GM21447 (cell line): Measurements from ENCODE around the gene ZNF284.

Experiments used
- ATAC-seq: cut with Tn5 transposase; IDR thresholded peaks from one replicate; pipeline ENCODE4 v1.9.1; 2021; ENCODE audit not compliant: unreplicated experiment

Gene ZNF284

DNA sequence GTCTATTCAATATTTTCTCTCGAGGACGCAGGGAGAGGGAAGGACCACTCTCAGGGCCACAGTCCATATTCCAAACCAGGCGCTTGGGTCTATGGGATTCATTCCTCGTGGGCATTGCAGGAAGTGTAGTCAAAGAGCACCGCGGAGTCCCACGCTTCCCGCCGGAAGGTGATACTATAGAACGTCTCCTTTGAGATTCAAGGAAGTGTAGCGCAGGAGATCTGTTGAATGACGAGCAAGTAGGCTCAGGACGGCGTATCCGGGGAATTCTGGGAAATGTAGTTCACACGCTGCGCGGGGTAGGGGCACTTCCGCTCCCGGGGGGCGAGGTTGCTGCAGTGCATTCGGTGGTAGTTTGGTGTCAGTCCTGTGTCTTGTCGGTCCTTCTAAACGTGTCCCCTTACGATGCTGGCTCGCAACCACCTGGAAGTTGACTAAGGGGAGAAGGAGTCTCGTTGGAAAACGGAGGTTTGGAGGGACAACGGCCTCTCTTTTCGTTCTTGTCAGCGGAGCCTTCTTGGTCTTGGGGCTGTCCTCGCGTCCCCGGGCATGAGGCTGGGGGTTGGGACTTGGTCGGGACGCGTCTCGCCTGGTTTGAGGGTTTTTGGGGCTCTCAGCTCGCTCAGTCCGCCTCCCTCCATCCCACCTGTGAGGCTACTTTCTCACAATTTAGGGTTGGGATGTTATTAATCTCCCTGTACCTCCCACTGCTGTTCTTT is at the start of gene ZNF284:
TSS of gene ZNF284 (plus strand) at position 336 of the 719 bp plus-strand sequence. CDS start 4,231 bp downstream, outside the sequence.
- ATAC-seq: peak; percentile 98

- no peak for ATAC-seq
Observed at GRCh38 chr19:44024900-44025216, 47.1 kb upstream of the ZNF284 start.

GRCh38 chr19:44025217-44025936 is 46.6 kb upstream of the ZNF284 start, which contains the start of gene ZNF222:
Gene ZNF222 (plus strand): TSS chr19:44025379. CDS start chr19:44025437, 58 bp downstream.
- peak; percentile 96 for ATAC-seq

DNA sequence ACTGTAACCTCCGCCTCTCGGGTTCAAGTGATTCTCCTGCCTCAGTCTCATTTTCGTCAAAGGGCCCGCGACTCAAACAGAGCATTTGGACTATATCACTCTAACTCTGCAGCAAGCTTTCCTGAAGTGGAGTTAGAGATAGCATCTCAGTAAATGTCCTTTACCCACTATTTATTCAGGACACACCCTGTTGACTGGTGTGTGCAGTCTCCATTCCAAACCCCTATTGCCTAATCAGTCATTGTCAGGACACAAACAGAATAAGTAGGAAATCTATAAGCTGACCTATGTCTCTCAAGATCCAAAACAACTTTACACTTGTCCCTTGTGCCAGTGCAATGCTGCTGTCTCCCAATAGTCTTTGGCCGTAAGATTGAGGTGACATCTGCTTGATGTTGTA is 45.3 kb upstream of the ZNF284 start:
- no peak for ATAC-seq

DNA sequence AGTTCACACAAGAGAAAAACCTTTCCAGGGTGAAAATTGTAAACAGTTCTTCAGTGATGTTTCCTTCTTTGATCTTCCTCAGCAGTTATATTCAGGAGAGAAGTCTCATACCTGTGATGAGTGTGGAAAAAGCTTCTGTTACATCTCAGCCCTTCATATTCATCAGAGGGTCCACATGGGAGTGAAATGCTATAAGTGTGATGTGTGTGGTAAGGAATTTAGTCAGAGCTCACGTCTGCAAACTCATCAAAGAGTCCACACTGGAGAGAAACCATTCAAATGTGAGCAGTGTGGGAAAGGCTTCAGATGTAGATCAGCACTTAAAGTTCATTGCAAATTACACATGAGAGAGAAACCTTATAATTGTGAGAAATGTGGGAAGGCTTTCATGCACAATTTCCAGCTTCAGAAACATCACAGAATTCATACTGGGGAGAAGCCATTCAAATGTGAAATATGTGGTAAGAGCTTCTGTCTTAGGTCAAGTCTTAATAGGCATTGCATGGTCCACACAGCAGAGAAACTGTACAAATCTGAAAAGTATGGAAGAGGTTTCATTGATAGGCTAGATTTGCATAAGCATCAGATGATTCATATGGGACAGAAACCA is 39.9 kb upstream of the ZNF284 start:
- ATAC-seq: no peak

GRCh38 chr19:44042147-44042546 is 29.8 kb upstream of the ZNF284 start:
- ATAC-seq: no peak

DNA sequence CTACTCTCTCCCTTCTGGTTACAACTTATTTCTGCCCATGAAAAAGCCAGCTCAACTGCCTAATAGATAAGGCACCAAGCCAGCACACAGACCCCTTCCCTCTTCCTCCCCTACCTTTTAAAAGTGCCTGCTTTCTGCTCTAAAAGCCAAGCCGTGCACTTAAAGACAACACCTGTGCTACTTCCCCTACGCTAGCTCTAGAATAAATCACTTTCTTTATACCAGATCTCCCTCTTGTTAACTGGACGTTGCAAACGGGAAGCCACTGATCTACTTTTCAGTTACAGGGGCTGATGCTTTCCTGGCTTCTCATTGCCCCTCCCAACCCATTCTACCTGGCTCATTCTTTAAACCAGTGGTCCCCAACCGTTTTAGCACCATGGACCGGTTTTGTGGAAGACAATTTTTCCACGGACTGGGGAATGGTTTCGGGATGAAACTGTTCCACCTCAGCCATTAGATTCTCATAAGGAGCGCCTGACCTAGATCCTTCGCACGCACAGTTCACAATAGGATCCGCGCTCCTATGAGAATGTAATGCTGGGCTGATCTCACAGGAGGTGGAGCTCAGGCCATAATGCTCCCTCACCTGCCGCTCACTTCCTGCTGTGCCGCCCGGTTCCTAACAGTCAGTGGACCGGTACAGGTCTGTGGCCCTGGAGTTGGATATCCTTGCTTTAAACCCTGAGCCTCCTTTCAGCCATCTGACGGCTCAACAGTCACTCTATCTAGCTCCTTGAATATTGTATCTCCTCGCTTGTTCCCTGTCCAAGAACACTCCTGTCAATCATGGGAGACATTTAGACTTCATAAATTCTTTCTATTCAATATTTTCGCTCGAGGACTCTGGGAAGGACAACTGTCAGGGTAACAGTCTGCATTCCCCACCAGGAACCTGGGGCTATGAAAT is 21.0 kb upstream of the ZNF284 start:
- ATAC-seq: no peak

DNA sequence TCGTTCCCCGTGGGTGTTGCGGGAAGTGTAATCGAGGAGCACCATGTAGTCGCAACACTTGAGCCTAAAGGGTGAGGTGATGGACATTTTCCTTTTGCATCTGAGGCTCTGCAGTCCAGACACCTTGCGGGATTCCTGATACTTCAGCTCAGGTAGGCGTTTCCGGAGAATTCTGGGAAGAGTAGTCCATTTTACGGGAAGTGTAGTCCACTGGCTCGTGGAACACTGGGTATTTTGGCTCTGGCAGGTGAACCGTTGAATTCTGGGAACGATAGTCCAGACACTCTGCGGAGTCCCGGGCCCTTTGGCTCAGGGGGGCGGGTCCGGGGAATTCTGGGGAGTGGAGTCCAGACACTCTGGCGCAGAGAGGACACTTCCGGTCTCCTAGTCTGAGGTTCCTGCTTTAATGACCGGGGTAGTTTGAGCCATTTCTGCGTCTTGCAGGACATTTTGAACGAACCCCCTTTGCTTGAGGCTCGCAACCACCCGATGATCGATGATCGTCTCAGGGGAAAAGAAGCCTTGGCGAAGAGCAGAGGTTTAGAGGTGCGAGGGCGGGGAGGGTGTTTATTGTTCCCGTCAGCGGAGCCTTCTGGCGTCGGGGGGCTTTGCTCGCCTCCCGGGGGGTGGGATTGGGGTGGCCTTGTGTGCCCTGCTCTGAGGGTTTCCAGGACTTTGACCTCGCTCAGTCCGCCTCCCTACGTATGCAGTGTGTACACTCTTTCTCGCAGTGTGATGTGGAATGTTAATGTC is 20.1 kb upstream of the ZNF284 start, which contains the start of gene ZNF223:
TSS of gene ZNF223 (plus strand) at position 387 of the 753 bp plus-strand sequence. CDS start 3,141 bp downstream, outside the sequence.
- peak; percentile 61 for ATAC-seq

- ATAC-seq: no peak
Observed at GRCh38 chr19:44055870-44056269, 16.1 kb upstream of the ZNF284 start.

- no peak for ATAC-seq
Observed at GRCh38 chr19:44059229-44059628, 12.7 kb upstream of the ZNF284 start.

GRCh38 chr19:44061038-44061437 is 10.9 kb upstream of the ZNF284 start:
- ATAC-seq: no peak

DNA sequence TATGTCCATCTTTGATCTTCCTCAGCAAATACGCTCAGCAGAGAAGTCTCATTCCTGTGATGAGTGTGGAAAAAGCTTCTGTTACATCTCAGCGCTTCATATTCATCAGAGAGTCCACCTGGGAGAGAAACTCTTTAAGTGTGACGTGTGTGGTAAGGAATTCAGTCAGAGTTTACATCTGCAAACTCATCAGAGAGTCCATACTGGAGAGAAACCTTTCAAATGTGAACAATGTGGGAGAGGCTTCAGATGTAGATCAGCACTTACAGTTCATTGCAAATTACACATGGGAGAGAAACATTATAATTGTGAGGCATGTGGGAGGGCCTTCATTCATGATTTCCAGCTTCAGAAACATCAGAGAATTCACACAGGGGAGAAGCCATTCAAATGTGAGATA is 5.7 kb upstream of the ZNF284 start:
- ATAC-seq: no peak

GRCh38 chr19:44069415-44069814 is 2.5 kb upstream of the ZNF284 start:
- no peak for ATAC-seq

GRCh38 chr19:44072543-44073401 is 813 bp downstream of the ZNF284 start:
- ATAC-seq: no peak

DNA sequence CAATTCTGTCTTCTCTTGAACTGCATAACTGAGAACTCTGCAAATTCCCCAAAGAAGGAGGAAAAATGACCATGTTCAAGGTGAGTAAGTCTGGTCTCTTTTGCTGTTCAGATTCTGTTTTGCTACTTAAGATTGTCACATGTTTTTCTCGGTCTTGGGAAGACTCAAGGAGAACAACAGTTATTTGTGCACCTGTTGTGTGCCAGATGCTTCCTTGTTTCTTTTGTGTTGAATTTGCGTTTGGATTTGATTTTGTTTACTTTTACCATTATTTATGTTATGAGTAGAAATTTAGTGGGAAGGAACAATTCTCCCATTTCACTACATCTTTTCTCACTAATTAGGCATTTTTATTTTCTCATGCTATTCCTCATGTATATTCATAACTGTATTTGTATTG is 4.4 kb downstream of the ZNF284 start:
- ATAC-seq: no peak

DNA sequence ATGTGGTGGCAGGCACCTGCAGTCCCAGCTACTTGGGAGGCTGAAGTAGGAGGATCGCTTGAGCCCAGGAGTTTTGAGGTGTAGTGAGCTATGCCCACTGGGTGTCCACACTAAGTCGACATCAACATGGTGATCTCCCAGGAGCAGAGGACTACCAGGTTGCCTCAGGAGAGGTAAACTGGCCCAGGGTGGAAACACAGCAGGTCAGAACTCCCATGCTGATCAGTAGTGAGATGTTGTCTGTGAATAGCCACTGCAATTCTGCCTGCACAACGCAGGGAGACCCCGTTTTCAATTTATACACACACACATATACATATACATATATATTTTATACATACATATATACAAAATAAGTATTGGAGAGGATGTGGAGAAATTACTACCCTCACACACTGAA is 20.1 kb downstream of the ZNF284 start:
- ATAC-seq: no peak

DNA sequence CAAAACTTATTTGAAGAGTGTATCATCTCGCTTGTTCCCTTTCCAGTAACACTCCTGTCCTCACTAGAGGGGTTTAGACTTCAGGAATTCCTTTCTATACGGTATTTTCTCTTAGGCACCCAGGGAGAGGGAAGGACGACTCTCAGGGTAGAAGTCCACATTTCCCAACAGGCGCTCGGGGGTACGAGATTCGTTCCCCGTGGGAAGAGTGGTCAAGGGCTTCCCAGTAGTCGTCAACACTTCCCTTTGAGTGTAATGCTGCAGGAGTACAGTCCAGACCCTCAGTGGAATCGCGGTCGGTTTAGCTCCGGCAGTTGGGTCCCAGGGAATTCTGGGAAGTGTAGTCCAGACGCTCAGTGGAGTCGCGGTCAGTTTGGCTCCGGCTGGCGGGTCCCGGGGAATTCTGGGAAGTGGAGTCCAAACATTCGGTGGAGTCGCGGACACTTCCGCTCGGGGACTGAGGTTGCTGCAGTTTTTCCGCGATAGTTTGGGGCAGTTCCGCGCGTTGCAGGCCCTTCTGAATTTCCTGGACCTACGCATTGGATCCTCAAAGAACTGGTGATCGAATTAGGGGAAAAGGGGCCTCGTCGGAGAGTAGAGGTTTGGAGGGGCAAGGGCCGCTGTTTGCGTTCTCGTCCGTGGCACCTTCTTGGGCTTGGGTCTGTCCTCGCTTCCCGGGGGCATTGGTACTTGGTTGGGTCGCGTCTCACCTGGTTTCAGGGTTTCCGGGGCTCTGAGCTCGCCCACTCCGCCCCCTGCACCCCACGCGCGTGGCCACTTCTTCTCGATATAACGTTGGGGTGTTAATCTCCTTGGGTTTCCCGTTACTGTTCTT is 22.2 kb downstream of the ZNF284 start, which contains the start of gene ZNF224:
TSS of gene ZNF224 (plus strand) at position 431 of the 835 bp plus-strand sequence. CDS start 3,513 bp downstream, outside the sequence.
- ATAC-seq: peak; percentile 88

- ATAC-seq: no peak
Observed at GRCh38 chr19:44107751-44108150, 35.8 kb downstream of the ZNF284 start.
